ENCODE results near the gene ABR.
"Not testable (repeated sequence)": the region's sequence is repeated elsewhere in the genome, so short reads cannot be mapped to it uniquely, and the experiment has no call there.

Gene ABR

DNA sequence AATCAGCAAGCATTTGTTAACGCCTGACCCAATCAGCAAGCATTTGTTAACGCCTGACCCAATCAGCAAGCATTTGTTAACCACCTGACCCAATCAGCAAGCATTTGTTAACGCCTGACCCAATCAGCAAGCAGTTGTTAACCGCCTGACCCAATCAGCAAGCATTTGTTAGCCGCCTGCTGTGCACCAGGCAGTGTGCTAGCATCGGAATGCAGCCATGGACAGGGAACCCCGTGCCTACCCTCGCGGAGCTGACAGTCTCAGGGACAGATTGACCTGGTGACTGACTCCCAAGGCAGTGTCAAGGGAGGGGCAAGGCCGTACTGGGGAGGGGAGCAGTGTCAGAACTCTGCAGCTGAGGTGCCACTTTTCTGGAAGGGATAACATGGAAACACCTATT is 66.9 kb downstream of the ABR start:
- no peak for DNase-seq

DNA sequence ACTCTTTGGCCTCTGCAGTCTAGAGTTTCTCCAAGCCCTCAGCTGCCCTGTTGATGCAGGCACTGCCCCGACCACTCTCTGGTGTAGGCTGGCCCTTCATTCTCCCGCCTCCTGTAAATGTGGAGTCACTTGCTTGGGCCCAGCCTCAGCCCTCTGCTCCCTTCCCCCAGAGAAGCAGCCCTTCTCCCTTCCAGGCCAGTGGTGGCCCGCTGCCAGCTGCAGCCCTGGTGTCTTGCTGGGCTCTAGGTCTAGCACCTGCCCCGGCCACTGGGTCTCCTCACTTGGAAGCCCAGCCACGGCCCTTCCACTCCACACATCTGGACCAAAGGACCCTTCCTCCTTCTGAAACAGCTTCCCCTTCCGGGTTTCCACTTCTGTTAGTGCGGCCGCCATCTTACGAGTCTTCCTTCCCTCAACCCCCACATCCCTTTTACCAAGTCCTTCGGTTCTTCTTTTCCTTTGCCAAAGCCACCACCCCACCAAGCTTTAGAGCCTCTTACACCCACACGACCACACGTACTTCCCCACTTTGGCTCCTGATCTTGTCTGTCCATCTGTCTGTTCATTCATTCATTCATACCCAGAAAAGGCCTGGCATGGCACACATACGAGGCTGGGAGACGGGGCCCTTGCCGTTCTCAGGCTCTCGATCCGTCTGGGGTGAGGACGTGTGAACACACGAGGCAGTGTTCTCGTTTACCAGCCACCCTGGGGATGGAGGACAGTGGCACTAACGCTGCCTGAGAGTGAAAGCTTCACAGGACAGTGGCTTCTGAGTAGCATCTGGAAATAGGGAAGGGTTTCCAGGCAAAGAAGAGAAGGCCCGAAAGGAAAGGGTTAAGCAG is 68.0 kb downstream of the ABR start:
- DNase-seq: no peak

DNA sequence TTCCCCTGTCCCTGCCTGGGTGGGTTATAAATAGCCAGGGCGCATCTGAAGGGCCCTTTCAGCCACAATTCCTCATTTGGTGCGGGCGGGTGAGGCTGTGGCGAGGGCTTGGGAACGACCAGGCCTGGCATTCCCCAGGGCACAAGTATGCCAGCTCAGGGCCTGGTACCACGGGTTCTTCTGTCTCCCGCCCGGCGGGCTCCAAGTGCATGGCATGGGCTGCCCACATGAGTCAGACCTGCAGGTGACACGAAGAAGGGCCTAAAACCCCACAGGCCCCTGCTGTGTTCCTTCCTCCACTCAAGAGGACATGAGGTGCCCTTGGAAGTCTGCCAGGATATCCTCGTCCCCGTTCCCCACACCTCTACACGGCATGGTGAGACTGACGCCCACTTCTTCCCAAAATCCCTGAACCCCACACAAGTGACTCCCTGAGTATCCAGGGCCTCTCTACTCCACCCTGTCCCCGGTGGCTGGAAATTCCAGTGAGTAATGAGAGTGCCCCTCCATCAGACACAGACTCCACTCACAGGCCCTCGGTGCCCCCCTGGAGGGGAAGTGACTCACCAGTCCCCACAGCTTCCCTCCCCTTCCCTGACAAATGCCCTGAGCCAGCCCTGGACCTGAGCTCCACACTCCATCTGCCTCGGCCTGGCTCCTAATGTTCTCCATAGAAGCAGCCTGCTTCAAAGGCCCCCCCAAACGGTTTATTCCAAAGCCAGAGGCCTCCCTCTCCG is 68.8 kb downstream of the ABR start:
- DNase-seq: no peak

DNA sequence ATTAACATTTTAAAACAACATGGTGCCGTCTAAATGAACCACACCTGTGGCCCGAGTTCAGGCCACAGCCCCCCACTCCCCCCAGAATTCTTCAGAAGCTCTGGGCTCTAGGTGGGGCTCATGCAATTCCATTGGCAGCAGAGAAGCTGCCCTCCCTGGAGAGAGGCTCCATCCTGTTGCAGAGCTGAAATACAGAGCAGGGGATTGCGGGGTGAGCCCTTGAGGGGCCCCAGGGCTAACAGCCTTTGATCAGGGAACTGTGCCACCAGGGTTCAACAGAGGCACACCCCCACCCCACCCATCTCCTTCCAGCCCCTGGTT is 69.3 kb downstream of the ABR start:
- DNase-seq: no peak

DNA sequence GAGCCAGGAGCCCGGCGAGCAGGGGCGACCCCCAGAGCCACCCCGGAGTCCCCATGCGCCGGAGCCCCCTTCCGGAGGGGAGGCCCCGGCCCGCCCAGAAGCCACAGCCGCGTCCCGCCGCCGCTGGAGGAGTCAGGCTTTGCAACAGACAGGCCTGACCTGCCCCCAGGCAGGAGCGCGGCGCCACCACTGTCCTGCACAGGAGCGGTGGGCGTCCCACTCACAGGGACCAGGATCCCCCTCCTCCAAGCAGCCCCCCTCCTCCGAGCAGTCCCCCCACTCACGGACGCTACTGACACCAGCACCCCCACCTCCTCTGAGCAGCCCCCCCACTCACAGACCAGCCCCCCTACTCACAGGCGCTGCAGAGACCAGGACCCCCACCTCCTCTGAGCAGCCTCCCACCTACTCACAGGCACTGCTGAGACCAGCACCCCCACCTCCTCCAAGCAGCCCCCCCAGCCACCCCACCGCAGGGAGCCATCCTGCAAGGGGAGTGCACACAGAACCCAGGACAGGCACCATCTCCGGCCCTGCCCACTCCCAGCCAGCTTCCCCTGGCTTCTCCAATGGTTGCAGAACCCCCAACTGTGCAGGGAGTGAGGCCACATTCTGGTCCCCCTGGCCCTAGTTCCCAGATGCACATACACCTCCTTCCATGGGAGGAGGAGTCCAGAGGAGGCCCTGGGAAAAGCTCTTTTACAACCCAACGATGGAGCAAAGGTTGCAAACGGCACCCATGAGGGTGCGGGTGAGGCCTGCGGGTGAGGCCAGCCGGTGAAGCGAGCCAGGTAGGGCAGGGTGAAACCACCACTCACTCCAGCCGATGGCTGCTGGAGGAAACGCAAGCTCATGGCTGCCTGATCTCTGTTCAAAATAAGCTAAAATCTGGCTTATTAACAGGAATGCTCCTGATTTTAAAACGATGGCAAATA is 69.9 kb downstream of the ABR start:
- no peak for DNase-seq

DNA sequence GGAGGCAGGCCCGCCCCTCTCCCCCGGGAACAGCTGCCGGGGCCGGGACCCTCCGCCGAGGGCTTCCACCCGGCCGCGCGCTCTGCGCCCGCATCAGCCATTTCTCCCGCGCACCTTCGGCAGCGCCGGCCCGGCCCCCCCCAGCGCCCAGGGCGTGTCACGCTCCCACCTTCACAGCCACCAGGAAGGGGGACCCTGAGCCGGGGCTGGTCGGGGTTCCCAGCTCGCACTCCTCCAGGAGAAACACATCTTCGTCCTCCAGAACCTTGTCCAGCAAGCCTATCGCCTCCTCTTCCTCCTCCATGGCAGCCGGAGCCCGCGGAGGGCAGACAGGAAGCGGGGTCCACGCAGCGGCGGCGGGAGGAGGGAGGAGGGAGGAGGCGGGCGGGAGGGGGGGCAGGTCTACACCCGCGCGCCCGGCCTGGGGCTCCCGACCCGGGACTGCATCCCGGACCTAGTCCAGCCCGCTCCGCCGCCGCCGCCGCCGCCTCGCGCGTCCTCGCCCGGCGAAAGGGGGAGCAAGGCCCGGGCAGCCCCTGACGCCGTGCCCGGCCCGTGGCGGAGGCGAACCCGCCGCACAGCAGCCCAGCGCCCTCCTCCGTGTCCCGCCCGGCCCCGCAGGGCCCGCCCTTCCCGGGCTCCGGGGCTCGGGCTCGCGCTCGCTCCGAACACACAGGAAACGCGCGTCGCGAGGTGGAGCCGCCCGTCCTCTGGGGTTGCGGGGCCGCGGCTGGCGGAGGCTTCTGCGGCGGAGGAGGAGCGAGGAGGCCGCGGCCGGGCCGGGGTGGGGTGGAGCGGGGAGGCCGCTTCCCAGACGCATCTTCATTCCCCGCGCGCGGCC is 70.8 kb downstream of the ABR start:
- no peak for DNase-seq

DNA sequence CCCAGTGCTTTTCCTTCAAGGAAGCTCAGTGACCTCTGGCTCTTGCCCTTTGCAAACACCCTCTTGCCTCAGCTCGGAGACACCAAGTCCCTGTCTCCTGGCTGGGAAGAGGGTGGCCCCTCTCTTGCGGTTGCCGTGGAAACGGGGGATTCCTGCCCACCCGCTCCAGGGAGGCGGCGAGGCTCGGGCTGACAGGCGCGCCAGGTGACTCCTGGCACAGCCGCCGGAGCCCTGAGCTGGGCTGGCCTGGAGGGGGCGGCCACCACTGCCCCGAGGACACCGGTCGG is 71.4 kb downstream of the ABR start:
- no peak for DNase-seq

DNA sequence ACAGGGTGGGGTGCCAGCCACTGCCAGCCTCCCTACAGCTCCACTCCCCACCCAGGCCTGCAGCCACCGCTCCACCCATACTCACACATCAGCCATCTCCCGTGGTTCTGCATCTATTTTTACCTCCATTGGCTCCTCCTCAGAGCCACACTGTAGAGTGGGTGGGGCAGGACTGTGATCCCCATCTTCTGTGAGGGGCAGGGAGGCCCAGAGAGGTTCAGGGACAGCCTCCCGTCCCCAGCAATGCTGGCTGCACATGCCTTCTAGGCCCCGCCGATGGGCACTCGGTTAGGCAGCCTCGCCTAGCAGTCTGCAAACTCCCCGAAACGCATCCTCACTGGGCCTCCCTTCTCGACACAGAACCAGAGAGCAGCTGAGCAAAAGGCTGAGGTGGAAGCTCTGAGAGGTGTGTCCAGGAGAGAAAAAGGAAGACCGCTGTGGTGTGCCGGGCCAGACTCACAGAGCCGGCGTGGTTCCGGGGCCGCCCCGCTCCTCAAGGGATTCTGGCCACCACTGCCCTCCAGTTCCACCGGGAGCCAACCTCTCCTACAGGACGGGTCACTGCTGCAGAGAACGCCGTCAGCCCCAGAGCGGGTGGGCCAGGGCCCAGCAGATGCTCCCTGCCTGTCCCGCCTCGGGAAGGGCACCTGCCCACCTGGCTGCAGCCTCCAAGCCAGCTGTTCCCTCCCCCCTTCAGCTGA is 71.9 kb downstream of the ABR start:
- DNase-seq: no peak

DNA sequence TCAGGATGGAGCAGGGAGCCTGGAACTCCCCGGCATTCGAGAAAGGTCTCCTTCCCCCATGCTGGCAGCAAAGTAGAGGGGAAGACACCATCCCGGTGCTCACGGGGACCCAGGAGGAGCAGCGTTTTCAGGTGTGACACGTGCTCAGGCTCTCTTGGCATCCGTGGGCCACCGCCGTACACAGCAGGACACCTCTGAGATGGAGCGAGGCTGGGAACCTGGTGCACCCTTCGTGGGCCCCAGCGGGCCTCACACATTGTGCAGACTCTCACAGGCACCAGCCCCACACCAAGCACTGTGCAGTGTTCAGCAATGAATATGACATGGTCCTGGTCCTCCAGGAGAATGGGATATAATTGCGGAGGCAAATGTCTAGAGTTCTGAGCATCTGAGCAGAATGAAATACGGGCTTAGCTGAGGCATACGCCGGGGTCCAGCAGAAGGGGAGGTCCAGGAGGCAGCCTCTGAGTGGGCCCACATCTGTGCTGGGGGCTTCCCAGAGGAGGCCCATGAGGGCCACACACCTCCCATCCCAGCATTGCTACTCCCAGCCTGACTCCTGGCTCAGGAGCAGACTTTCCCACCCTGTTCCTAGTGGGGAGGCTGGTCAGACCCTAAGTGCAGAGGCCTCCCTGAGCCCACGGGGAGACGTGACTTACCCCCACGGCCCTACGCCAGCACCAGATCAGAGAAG is 72.6 kb downstream of the ABR start:
- DNase-seq: no peak

DNA sequence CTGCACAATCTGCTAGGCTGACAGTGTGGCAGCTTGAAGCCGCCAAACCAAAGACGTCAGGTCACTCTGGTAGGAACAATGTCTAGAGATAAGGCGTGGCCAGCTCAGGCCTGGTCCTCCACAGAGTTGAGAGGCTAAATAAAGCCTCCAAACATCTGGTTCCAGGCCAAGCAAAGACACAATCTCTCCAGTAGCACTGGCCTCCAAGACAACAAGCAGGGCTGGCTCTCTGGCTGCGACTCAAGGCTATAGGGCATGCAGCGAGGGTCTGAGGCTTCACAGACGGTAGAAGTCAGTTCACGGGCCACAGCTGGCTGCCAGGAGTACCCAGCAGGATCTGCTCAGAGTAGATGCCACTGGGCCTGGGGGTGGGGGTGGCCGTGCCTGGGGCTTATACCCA is 75.6 kb downstream of the ABR start:
- no peak for DNase-seq

DNA sequence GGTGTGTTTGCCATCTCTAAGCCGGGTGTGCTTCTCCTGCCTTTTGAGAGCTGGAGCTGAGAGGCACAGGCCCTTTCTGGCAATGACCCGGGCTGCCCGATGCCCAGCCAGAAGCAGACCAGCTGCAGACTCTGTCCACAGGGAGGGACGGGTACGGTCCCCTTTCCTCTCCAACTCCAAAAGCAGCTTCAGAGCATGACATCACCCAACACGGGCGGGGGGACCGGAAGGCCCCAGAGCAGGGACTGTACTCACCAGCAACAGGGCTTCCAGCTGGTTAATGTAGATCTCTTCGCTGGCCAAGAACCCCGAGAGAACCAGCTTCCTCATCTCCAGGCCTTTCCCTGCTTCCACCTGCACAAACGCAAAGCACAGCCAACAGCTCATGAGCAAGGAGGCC is 79.4 kb downstream of the ABR start:
- DNase-seq: no peak

DNA sequence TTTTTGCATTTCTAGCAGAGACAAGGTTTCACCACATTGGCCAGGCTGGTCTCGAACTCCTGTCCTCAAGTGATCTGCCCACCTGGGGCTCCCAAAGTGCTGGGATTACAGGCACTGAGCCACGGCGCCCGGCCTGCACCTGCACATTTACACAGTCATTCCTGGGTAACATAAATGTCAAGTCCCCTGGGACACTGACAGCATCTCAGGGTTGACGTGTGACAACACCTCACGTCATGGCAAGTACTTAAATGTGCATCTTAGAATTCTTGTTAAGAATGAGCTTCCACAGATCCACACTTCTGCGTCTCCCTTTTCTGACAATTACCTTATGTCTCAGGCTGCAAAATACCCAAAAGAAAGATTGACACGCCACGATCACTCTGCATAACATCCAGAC is 80.5 kb downstream of the ABR start:
- no peak for DNase-seq

DNA sequence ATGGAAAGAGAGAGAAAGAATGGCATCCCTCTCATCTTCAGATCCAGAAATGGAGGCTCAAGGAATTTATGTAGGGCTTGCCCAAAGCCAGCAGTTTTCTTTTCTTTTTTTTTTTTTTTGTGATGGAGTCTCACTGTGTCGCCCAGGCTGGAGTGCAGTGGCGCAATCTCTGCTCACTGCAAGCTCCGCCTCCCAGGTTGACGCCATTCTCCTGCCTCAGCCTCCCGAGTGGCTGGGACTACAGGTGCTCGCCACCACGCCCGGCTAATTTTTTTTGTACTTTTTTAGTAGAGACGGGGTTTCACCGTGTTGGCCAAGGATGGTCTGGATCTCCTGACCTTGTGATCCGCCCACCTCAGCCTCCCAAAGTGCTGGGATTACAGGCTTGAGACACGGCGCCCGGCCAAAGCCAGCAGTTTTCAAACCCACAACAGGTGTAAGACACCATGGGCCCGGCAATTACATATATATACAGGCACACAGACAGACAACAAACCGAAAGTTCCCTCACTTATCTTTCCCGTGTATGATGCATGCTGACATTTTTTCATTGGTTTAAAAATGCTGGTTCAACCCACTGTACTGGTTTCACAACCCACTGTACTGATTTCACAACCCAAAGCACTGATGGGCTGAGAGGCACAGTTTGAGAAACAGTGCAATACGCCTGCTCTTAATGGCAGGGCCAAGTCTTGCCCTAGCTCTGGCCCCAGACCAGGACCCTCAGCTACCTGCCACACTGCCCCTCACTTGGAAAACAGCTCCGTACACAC is 81.6 kb downstream of the ABR start:
- DNase-seq: not testable (repeated sequence)

DNA sequence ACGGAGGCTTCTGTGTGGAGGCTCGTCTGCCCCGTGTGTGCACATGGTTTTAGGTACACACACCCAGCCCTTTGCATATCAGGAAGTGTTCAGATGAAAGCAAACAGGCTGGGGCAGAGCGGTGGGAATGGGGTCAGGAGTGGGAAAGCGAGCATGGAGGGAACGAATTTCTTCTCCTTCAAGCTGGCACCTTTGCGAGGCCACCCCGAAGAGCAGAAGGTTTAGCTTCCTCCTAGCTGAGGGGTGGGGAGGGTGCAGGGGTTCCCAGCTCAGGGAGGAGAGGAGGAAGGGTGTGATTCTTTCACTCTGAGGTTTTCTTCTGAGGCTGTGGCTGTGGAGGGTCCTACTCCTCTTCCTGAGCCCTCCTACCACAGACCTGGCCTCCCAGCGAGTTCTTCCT is 83.6 kb downstream of the ABR start:
- DNase-seq: no peak

DNA sequence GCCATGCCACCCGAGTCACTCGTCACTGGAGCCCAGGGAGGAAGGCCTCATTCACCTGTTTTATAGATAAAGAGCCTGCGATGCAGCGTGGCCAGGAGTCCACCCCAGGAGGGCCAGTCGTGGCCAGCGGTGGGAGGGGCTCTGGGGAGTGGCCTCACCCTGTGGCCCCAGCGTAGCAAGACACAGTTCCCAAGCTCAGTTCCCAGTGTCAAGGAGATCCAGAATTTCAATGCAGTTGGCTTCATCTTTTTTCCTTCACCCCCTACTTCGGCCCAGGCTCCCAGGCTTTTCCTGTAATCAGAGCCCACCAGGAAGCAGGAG is 84.0 kb downstream of the ABR start:
- DNase-seq: no peak

DNA sequence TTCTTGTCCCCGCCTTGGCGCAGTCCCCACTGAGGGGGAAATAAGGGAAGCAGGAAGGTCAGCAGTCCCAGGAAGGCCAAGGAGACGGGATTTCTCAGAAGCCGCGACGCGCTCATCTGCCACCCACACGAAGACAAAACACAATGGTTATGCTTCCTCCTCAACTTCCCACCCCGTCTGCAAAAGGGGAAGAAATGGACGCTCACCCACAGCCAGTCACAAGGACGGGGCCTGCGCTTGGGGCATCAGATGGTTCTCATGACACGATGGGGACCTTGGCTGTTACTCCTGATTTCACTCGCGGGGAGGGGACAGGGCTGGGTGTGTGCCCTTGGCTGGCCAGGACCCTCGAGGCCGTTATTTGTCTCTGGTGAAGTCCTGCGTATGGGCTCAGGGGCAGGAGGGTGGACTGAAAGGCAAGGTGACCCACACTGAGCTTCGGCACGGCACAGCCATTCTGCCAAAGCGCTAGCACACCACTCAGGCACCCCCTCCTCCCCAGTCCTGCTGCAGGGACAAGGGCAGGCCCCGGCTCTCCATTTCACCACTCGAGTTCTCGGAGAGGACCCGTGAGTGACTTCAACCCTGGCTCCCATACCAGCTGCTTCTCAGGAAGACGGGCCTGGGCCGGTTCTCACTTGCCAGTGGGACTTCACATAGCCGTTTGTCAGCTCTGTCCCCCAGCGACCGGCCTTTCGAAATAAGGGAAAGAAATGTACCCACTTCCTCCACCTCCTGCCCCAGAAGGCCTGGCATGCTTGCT is 84.5 kb downstream of the ABR start:
- no peak for DNase-seq

DNA sequence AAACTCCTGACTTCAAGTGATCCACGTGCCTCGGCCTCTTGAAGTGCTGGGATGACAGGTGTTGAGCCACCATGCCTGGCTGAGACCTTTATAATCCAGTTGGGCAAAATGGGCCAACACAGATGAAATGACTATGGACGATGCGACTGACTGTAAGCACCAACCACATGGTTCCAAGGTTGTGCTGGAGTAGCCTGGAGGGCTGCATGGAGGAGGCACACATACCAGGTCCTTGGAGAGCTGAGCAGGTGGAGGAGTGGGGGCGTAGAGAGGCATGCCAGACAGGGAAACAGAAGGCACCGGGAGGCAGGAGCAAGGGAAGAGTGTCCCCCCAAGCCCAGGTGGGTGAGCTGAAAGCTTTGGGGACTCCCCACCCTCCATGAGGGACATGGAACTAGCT is 85.2 kb downstream of the ABR start:
- DNase-seq: no peak

DNA sequence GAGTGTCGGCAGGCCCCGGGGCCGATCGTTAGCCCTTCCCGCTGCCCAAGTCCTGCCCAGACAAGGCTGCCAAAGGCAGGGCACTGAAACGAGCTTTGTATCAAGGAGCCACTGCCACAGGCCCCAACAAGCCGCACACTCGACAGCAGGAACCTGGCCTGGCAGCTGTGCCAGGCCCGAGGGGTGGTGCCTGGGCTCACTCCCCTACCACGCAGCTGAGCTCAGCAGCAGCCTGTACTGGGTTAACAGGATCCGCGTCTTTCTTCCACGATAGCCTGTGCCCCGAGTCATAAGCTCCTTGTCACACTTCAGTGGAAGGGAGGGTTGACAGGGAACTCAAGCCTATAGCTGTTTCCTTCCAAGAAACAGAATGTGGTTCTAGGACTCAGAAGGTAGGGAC is 87.9 kb downstream of the ABR start:
- no peak for DNase-seq

DNA sequence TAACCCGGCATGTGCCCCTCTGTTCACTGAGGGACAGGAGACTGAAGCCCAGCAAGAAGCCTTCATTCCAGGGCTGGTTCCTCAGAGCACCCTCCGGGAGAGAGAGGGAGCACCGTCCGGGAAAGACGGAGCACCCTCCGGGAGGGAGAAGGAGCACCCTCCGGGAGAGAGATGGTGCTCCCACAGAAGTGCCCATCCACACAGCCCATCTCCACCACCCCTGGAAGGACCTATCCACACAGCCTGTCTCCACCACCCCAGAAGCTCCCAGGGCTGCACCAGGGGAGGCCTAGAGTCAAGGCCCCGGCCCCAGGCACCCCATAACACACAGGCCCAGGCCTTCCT is 88.6 kb downstream of the ABR start:
- DNase-seq: no peak

DNA sequence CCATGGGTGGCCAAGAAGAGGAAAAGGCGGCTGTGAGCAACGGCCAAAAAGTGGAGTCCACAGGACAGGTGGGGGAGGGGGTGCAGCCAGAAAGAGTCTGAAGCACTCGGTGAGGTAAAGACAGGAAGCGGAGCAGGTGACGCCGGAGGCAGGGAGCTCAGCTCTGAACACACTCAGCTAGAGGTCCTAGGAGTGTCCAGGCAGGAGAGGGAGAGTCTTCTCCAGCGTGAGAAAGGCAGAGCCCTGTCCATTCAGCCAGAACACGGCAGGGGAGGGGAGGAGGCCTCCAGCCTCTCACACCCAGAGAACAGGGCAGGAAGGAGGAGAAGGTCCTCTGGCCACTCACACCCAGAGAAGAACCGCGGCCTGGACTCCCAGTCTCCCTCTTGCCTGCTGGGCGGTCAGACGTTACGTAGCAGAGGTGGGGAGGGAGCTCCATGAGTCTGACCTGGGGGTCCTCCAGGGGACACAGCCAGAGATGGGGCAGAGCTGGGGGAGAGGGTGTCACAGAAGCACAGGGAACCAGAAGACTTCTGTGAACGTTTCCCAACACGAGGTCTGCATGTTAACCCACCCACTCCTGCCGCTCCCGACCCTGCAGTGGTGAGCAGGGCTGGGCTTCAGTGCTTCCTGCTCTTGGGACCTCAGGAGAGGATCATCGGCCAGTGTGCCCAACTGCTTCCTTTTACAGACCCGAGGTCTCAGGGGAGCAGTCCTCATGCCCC is 89.2 kb downstream of the ABR start:
- DNase-seq: no peak

Measured in NCI-H2107 (cell line).